ENCODE measurements around the gene FCER2. TPM values are rescaled to one million over a fixed set of nuclear protein-coding genes. Genes with fewer than 3 reads are reported as not detected.

Gene FCER2
- total and polyA plus RNA-seq, 2 of the 13 experiments (the other 11 are each of a cell fraction or from before 2014, with no cell fraction given) = not detected

DNA sequence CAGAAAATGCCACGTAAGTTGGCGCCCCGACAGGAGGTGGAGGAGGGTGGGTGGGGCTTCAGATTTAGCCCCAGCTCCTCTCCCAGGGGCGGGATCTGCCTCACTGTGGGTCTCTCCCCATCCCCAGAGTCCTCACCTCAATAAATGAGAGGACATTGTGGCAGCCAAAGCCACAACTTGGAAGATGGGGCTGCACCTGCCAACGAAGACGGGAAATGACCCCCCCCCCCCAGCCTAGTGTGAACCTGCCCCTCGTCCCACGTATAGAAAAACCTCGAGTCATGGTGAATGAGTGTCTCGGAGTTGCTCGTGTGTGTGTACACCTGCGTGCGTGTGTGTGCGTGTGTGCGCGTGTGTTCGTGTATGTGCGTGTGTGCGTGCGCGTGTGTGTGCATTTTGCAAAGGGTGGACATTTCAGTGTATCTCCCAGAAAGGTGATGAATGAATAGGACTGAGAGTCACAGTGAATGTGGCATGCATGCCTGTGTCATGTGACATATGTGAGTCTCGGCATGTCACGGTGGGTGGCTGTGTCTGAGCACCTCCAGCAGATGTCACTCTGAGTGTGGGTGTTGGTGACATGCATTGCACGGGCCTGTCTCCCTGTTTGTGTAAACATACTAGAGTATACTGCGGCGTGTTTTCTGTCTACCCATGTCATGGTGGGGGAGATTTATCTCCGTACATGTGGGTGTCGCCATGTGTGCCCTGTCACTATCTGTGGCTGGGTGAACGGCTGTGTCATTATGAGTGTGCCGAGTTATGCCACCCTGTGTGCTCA, 22.8 kb downstream of the FCER2 start:
- peak; percentile 39 for FAIRE-seq
- no TSS peak for BruUV-seq (replicated peaks)
- H3K36me3 ChIP-seq (replicated peaks in 1 of 2; ENCODE audit: control insufficient read depth in 1 of 2, insufficient read depth in 2 of 2, low read length in 2 of 2) = 0 out of 5 replicates have a peak, but pooled peaks cover 0 to 2% of the 10 kb centered on the region in 2 experiments
- no peaks in the 10 kb centered on the region for H3K9me3 ChIP-seq (ENCODE audit: low read length)
- peak; percentile 36 for DNase-seq (ENCODE audit: low spot score)
- H3K27me3 ChIP-seq (ENCODE audit: control insufficient read depth in 1 of 2, insufficient read depth in 2 of 2, low read length in 2 of 2) = peaks cover 3 to 20% of the 10 kb centered on the region in 2 experiments; a peak in 2 of 5 replicates
- no peak overlapping the region for H3K27ac ChIP-seq (ENCODE audit: extremely low read length, insufficient read depth, low read length)
- H3K9ac ChIP-seq (ENCODE audit: insufficient read depth, low read depth, low read length) = no peak overlapping the region
- ChIA-PET POLR2A (no interaction called here), CTCF (ENCODE audit: low intra/inter-chr PET ratio, low total read pairs) (interaction anchor here (2.8 to 3.1 kb wide), 2 partner anchors 27 to 111 kb away, joined by 13 to 34 read pairs; no protein-coding TSS in a partner anchor)
- no peak overlapping the region for H3K4me3 ChIP-seq (replicated peaks in 1 of 3; ENCODE audit: insufficient read depth in 1 of 3, low read depth in 2 of 3, low read length in 3 of 3)
- intact Hi-C loops (cut with micrococcal nuclease; ENCODE audit: unreplicated experiment) = no loop called here
- peaks cover 5% of the 10 kb centered on the region for H3K79me2 ChIP-seq (ENCODE audit: insufficient read depth, low read length)
- H4K20me1 ChIP-seq (ENCODE audit: insufficient read depth, low read length) = no peaks in the 10 kb centered on the region
- peak overlapping the region; percentile 92; the same call in 1 of the 2 replicates for H3K4me2 ChIP-seq (ENCODE audit: low read depth, low read length)
- no peak; the same call in 2 of the 3 replicates for ATAC-seq
- H2AFZ ChIP-seq (ENCODE audit: low read length) = no peak overlapping the region
- WGBS (ENCODE audit: low lambda C conversion rate) = 35% methylated on average over 26 of the region's 30 CpGs
- in situ Hi-C loops (cut with HindIII; ENCODE audit: extremely low pct_ligation_motif_present, low pct_unique_long_range_greater_than_20kb) = no loop called here
- H3K4me1 ChIP-seq (ENCODE audit: insufficient read depth, low read length) = peaks cover 36% of the 10 kb centered on the region
- TF ChIP-seq SNAPC5 (CRISPR knock-in tag; IDR thresholded peaks at IDR 0.05; ENCODE audit: borderline replicate concordance) (no peak), SP2 (CRISPR knock-in tag; IDR thresholded peaks at IDR 0.05) (no peak), RARA (CRISPR knock-in tag; IDR thresholded peaks at IDR 0.05) (0 out of 2 replicates have a peak, but pooled peaks have one; percentile 13), ZFY (CRISPR knock-in tag; IDR thresholded peaks at IDR 0.05) (no peak), POLR2G (IDR thresholded peaks at IDR 0.05; ENCODE audit: low read depth, low read length) (no peak), ZBTB21 (CRISPR knock-in tag; IDR thresholded peaks at IDR 0.05) (no peak), NCOR1 (IDR thresholded peaks at IDR 0.05; ENCODE audit: borderline replicate concordance, low read length) (no peak), TCF12 (IDR thresholded peaks at IDR 0.05) (no peak), TCF12 (CRISPR knock-in tag; IDR thresholded peaks at IDR 0.05) (no peak), ZBTB7B (CRISPR knock-in tag; IDR thresholded peaks at IDR 0.05) (no peak), HOXA7 (CRISPR knock-in tag; IDR thresholded peaks at IDR 0.05) (no peak), SRF (IDR thresholded peaks at IDR 0.05; ENCODE audit: low read depth, low read length) (no peak), DPF2 (CRISPR knock-in tag; IDR thresholded peaks at IDR 0.05; ENCODE audit: borderline replicate concordance, low read depth) (no peak), STAG1 (CRISPR knock-in tag; IDR thresholded peaks at IDR 0.05) (peak; percentile 53; the same call in 1 of the 2 replicates), NFYC (CRISPR knock-in tag; IDR thresholded peaks at IDR 0.05) (no peak), ZNF549 (CRISPR knock-in tag; IDR thresholded peaks at IDR 0.05) (no peak), MATR3 (CRISPR knock-in tag; IDR thresholded peaks at IDR 0.05) (no peak), ZNF777 (CRISPR knock-in tag; IDR thresholded peaks at IDR 0.05) (no peak), NR1H2 (CRISPR knock-in tag; IDR thresholded peaks at IDR 0.05; ENCODE audit: borderline replicate concordance, low read depth) (no peak), TFDP1 (CRISPR knock-in tag; IDR thresholded peaks at IDR 0.05; ENCODE audit: borderline replicate concordance) (no peak), KDM5B (CRISPR knock-in tag; IDR thresholded peaks at IDR 0.05; ENCODE audit: borderline replicate concordance) (0 out of 2 replicates have a peak, but pooled peaks have one; percentile 6)
- TF ChIP-seq, protein P1, sequence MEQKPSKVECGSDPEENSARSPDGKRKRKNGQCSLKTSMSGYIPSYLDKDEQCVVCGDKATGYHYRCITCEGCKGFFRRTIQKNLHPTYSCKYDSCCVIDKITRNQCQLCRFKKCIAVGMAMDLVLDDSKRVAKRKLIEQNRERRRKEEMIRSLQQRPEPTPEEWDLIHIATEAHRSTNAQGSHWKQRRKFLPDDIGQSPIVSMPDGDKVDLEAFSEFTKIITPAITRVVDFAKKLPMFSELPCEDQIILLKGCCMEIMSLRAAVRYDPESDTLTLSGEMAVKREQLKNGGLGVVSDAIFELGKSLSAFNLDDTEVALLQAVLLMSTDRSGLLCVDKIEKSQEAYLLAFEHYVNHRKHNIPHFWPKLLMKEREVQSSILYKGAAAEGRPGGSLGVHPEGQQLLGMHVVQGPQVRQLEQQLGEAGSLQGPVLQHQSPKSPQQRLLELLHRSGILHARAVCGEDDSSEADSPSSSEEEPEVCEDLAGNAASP (CRISPR knock-in tag; IDR thresholded peaks at IDR 0.05; ENCODE audit: borderline replicate concordance) = no peak
